NOMO-1 treated with dmso at 0.1 percent for 144 hours (cell line): ENCODE data around the gene MAPK4.
"Not testable (repeated sequence)": the region's sequence is repeated elsewhere in the genome, so short reads cannot be mapped to it uniquely, and the experiment has no call there.

ENCODE experiments used
- DNase-seq: peaks from one replicate; lab custom pipeline; 2025; ENCODE audit not compliant: unreplicated experiment; lab: John Stamatoyannopoulos, UW

MAPK4 gene

DNA sequence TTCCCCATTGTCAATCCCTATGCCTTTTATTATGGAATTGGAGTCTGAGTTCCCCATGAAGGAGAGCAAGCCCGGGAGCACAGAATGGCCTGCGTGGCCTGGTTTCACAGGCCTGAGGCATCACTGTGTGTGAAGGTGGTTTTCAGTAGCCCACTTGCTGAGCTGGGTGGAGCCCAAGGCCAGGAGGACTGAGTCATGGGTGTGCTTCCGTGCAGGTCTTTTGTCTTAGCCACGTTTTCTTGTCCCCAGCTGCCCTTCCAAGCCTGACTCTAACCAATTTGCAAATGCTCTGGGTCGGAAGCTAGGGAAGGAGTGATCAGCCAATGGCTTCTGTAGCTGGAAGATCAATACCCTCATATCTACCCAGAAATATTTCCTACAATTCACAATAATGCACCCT lies 119.2 kb downstream of the MAPK4 start:
- DNase-seq, result no peak

DNA sequence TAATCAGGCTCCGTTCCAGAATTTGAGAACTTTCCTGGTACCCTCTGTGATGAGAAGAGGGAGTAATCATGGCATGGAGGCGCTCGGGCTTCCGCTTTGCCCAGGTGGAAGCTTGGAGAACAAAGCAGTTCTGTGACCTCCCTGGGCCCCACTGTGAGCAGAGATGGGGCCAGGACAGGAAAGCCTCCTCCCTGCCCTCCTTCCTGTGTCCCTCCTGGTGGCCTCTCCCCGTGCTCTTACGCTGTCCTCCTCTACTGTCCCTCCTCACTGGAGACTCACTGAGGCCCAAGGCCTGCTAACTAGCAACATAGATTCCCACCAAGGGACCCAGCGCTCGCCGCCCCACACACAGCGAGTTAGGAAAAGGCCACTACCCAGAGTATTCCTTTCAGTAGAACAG lies 119.8 kb downstream of the MAPK4 start:
- DNase-seq, result no peak

DNA sequence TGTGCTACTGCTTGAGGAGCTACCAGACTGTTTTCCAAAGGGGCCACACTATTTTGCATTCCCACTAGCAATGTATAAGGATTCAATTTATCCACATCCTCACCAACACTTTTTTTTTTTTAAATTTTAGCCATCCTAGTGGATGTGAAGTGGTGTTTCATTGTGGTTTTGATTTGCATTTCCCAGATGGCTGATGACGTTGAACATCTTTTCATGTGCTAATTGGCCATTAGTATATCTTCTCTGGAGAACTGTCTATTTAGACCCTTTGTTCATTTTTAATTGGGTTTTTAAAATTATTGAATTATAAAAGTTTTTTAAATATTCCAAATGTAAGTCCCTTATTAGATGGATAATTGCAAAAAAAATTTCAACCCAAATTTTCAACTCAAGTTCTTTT lies 121.1 kb downstream of the MAPK4 start:
- no peak for DNase-seq

DNA sequence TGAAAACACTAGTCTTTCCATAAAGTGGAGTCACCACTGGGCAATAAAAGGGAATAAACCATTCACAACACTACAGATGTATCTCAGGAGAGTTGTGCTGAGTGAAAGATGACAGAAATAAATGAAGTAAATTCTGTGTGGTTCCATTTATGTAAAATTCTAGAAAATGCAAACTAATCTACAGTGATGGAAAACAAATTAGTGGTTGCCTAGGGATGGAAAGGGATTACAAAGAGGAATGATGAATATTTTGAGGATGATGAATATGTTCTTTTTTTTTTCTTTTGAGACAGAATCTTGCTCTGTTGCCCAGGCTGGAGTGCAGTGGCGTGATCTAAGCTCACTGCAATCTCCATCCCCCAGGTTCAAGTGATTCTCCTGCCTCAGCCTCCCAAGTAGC lies 123.0 kb downstream of the MAPK4 start:
- DNase-seq, result no peak

DNA sequence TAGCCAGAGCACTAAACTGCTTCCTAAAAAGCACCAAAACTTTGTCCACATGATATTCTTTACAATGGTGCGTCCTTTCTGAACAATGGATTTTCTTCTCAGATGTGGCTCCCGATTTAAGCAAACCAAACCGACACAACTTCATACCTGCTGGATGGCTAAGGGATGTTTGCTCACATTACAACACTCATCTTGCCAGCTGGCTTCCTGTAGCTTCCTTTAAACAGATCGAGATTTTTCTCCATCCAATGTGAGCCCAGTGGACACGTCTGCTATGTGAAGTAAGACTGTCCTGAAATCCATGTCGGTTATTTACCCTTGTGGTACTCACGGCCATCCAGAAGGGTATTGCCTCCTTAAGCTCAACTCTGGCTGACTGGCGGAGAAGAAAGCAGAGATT lies 126.5 kb downstream of the MAPK4 start:
- DNase-seq, result no peak

DNA sequence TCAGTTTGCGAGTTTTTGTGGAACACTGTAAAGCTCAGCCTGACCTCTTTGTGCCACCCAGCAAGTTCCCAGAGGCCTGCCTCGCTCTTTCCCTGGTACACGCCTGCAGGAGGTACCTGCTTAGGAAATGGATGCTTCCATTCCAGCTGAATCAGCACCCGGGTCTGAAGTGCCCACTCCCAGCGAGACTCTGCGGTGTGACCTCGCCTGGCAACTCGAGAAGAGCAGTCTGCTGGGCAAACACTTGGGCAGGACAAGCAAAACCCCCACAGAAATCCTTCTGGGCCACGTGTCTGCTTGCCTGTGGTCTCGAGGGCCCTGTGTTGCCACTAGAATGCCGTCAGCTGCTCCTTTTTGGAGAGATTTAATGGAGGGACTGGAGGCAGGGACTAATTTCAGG lies 127.6 kb downstream of the MAPK4 start:
- DNase-seq, result no peak

DNA sequence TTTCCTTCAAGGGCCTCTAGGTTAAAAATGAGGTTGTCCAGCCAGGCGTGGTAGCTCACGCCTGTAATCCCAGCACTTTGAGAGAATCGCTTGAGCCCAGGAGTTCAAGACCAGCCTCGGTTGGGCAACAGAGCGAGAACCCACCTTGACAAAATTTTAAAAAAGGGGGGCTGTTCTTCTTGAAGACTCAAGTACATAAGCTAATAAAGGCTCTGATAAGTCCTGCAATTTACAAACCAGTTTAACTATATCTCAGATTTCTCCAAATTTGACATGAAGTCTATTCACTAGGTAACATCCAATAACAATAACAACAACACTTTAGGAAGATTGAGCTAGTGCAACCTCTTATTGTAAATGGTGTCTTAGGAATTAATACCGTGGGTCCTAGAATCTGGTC lies 129.7 kb downstream of the MAPK4 start:
- no peak for DNase-seq

DNA sequence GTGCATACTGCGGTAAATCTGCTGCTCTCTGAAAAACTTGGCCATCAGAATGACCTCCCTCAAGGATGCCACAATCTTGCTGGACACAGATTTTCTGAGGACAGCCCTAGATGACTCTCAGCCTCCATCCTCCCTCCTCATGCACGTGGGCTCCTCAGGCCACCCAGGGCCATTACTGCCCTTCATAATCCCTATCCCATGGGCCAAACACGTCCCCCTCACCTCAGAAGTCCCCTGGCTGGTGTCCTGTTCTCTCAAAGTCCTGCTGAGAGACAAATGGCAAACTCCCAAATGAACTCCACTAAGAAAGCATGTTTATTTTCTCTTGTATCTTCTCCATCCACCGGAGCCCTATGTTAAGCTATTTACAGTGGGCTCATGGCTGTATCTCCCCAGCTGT lies 134.3 kb downstream of the MAPK4 start:
- no peak for DNase-seq

DNA sequence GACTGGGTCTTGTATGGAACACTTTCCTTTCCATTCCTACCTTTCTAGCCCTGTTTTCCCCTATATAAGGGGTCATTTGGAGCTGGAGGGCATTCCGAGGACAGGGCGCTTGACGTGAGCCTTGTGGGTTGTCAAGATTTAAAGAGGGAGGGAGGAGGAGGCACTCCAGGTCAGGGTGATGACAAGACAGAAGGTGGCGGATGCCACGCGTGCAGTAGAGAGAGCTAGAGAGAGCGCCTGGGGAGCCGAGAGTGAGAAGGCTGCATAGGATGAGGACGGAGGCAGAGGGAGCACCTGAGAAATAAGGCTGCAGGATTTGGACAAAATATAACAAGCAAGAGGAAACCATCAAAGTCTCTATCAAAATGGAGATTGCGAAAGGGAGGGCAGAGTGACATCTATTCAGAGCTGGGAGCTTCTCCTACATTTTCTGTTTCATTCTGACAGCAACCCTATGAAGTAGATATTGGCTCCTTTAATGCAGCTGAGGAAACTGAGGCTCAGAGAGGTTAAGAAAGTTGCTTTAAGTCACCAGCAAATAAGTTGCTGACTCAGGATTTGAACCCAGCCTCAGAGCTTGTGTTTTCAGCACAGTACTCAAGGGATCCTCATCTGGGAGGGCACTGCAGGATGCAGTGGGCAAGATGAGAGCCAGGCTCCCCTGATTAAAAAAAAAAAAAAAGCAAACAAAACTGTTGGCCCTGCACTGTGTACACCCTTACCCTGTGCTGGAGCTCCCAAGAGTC lies 135.7 kb downstream of the MAPK4 start:
- DNase-seq, result no peak

DNA sequence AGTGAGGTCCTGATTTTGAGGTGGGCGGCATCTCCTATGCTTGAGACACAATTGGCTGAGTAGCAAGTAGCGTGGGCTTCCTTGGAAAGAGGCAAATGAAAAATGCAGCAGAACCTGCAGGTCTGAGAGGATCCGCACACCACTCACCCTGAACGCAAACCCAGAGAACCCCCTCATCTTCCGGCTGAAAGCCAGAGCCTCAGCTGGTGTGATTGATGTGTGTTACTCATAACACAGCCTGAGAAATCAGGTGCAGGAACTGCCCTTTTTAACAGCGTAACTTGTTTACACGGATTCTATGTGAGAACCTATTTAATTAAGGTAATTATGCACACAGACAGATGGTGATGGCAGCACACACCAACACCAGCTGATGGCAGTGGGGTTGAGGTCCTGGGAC lies 136.5 kb downstream of the MAPK4 start:
- DNase-seq, result no peak

DNA sequence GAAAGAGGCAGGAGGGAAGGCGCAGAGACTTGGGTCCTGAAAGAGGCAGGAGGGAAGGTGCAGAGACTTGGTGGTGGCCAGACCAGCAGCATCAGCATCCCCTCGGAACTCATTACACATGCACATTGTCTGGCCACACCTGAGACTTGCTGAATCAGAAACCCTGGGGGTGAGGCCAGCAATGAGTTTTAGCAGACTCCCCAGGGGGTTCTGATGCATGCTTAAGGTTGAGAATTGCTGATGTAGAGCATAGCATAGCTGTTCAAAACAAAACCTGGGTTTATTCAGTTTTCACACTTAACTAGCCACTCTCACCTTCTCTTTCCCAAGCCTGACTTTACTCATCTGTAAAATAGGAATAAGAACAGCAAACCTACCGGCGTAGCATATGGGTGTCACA lies 137.0 kb downstream of the MAPK4 start:
- DNase-seq, result no peak

DNA sequence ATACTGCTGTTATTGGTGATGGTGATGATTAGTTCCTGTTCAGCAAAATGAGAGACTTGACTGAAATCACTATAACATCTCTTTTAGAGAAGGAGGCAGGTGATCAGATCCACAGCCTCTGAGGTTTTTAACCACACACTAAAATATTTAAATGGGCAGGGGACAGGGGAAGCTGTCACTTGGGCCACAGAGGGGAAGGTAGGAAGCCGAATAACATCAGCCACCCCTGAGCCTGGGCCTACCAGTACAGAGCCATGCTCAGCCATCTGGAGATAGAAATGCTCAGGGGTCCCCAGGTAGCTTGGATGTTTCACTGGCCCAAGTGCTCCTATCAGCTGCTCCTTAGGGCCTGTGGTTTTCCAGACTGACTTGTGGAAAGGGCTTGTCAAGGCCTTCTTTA lies 137.6 kb downstream of the MAPK4 start:
- no peak for DNase-seq

DNA sequence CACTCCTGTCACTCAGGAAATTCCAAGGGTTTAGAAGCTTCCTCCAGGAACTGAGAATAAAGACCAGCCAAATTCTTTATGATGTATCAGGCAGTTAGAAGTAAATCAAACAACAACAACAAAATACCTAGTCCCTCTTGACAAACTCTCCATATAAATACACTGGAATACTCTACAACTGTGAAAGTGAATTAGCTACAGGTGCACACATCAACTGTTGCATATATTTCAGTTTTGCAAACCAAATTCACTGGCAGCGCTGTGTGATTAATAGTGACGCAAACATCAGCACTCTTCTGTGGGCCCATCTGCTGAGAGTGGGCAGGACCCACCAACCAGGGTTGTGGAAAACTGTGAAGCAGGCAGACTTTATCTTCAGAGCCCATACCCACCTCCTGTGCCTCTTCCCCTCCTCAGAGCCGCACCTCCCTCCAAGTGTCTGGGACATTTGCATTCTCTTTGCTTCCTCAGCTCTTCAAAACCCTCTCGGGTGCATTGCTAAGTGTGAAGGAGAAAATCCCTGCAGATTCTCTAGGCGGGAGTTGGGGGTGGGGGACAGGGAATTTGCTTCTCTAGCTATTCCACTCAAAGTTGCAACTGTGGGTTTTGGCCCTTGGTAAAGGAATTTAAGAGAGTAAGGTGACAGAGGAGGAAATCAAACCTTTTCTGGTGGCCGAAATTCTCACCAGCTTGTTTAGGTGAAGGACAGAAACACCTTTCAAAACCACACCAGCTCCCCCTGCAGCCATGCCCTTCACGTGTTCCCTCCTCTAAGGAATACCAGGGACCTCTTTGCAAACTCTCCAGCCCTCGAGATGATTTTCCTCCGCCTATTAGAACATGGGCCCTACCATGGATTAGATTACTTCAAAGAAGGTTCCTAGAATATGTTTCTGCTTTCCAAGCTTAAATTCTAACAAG lies 140.6 kb downstream of the MAPK4 start:
- no peak for DNase-seq

DNA sequence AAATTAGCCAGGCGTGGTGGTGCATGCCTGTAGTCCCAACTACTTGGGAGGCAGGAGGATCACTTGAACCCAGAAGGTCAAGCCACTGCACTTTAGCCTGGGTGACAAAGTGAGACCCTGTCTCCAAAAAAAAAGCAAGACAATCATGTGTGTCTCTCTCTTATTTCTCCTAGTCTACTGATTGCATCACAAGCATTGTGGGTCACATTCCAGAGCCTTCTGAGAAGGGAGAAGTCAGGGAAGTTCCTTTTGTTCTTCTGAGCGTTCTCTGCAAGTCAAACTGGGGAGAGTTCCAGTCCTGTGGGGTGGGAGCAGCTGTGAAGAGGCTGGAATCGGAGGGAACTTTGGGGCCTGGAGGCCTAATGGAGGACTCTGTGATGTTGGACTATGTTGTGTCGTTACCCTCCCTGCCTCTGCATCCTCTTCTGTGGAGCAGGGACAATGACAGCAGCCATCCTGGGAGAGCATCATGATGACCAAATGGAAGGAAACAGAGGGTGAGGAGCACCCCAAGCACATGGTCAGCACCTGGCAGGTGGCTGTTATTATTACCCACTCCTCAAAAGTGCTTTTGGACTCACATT lies 144.6 kb downstream of the MAPK4 start:
- DNase-seq, result no peak

DNA sequence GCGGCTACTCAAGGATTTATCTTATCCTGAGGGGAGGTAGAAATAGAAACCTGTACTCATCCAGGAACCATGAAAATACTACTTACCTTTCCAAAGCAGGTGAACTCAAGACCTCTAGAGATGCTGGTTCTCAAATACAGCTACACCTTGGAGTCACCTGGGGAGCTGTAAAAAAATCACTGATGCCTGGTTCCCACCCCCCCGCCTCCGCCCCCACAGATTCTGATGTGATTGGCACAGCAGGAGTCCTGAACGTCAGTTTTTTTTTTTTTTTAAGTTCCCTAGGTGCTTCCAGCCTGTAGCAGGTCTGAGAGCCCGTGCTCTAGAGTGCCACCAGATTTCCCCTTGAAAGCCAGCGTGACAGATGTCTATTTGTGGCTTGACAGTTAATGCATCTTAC lies 146.3 kb downstream of the MAPK4 start:
- DNase-seq, result no peak

DNA sequence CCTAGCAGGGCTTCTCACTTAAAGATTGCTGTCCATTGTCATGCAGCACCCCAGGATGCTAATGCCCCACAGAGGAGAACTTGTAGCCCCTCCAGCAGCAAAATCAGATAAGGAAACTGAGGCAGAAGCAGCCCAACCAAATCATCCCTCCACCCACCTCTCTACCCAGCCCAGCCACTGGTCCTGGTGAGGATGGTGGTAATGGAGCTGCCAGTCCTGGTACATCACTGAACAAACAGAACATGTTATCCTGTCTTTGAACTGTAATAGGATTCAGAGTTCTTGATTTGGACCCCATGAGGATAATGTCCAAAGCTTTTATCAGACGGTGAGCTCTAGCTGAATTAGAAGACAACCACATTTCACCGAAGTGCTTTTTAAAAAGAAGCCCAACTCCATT lies 146.8 kb downstream of the MAPK4 start:
- DNase-seq, result no peak

DNA sequence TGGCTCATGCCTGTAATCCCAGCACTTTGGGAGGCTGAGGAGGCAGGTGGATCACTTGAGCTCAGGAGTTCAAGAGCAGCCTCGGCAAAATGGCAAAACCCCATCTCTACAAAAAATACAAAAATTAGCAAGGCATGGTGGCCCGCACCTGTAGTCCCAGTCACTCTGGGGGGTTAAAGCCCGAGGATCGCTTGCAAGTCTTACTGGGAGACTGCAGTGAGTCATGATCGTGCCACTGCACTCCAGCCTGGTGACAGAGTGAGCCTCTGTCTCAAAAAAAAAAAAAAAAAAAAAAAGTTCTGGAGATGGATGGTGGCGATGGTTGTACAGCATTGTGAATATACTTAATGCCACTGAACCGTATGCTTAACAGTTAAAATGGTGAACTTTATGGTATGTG lies 147.4 kb downstream of the MAPK4 start:
- not testable (repeated sequence) for DNase-seq

DNA sequence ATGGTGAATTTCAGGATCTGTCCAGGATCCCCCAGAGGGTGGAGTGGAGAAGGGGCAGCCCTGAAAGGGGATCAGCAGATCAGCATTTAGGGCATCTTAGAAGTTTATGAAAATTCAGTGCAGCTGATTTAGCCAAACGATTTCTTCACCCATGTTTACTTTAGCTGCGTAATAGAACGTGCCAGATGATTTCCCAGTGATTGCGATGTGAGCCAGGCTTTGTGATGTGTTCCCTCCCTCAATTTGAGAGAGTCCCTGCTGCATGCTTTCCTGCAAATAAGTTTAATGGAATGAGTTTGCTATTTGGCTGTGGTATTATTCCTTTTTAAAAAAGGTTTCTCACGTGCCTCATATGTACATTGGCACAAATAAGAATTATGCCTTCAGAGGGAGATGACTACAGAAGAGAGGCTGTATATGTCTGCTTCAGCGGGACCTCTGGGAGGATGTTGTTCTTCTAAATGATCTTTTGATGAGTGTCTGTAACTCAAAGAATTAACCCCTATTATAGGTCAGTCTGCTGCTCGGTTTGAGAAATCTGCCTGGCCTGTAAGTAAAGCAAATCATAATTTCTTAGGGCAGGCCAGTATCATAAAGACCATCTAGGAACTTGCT lies 148.1 kb downstream of the MAPK4 start:
- DNase-seq, result no peak

DNA sequence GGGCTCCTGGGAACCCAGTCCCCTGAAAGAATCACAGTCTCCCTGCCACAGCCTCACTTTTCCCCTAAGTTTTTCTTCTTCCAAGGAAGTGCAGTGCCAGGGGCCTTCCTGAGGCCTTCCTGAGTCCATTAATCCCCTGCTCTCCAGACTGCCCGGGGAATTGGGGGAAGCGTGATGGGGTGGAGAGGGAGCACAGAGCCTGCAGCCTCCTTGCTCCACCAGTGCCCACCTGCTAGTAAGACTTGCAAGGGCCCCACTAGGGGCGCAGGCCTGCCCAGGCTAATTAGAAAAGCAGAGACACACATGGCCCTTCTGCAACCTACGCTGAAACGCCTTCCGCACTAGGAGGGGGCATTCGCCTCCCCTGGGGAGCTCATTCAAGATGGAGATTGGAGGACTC lies 149.3 kb downstream of the MAPK4 start:
- DNase-seq, result no peak

DNA sequence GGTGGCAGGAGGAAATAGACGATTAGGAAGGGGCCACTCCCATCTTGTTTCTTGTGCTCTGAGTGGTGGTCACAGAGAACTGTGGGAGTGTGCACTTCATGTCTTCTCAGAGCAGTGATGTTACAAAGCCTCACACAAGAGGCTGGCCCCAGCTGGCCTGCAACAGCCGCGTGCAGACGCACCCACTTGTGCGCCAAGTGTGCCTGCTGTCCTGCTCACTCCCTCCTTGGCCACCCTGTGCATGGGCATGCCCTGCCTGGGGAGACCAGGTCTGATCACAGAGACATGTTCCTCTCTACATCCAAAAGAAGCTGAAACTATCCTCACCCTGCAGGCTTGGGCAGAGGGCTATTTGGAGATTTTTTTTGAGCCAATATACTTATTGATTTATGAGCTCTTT lies 151.5 kb downstream of the MAPK4 start:
- no peak for DNase-seq

DNA sequence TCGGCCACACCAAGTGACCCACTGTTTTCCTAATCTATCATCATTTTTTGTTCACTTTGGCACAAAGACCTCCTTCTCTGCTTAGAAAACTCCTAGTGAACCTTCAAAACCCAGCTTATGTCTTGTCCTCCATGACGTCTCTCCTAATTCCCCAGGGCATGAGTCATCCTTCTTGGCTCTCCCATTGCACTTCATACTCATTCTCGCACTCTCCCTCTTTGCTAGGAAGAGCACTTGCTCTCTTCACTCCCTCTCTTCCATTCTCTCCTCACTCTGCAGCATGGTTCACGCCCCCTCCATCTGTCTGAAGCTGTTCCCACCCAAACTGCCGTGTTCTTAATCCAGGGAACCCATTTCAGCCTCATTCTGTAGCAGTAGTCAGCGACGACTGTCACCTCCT lies 156.0 kb downstream of the MAPK4 start:
- no peak for DNase-seq

DNA sequence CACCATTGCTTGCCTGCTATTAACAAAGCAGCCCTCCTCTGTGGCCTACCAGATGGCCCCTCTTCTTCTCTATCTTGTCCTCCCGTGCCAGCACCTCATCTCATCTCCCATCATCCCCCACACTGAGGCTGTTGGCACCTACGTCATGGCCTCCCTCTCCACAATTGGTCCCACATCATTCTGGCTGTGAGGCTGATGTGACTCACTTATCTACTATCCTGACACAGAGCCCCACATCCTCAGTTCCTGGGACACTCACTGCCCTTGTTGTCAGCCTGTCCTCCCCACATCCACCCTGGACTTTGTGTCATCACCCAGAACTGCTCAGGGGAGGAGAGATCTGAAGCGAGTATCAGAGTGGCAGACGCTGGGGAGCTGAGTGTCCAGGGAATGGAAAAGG lies 157.0 kb downstream of the MAPK4 start:
- no peak for DNase-seq
